T1000 (cell line): Measurements from ENCODE around the gene CTSA.

Experiments
- DNase-seq: peaks from one replicate; lab custom pipeline; 2025; ENCODE audit warnings: mixed read lengths; lab: John Stamatoyannopoulos, UW

CTSA gene

GRCh38 chr20:45940469-45940868 is 49.3 kb downstream of the CTSA start:
- no peak for DNase-seq

GRCh38 chr20:45943613-45944012 is 52.5 kb downstream of the CTSA start:
- DNase-seq: no peak

- DNase-seq: no peak
Measured at GRCh38 chr20:45944151-45944964, 53.2 kb downstream of the CTSA start.

- no peak for DNase-seq
Measured at GRCh38 chr20:45944965-45945677, 54.0 kb downstream of the CTSA start.

GRCh38 chr20:45945678-45946148 is 54.6 kb downstream of the CTSA start:
- peak; percentile 70 for DNase-seq

GRCh38 chr20:45946149-45946970 is 55.2 kb downstream of the CTSA start:
- DNase-seq: peak; percentile 51

- DNase-seq: no peak
Measured at GRCh38 chr20:45947110-45947866, 56.2 kb downstream of the CTSA start.

- DNase-seq: no peak
Measured at GRCh38 chr20:45948261-45948733, 57.2 kb downstream of the CTSA start.
